PFSK-1 (cell line): ENCODE data around the gene REV3L.

Experiments used
- FOXP2 ChIP-seq: optimal IDR thresholded peaks from 2 replicates; pipeline ENCODE3; 2011; ENCODE audit warnings: borderline replicate concordance, control low read depth, inconsistent platforms; ENCODE audit not compliant: insufficient read depth; ENCODE audit errors: extremely low read length, extremely low read depth
- POLR2AphosphoS5 ChIP-seq: IDR thresholded peaks from 2 replicates; pipeline ENCODE4 v1.6.1; 2012; ENCODE audit warnings: low read depth, mild to moderate bottlenecking, control low read depth, low read length, moderate library complexity
- SIN3A ChIP-seq: IDR thresholded peaks from 2 replicates; pipeline ENCODE4 v1.6.1; 2012; ENCODE audit warnings: mild to moderate bottlenecking, low read length, moderate library complexity, borderline replicate concordance; ENCODE audit not compliant: insufficient read depth
- TAF1 ChIP-seq: IDR thresholded peaks from 2 replicates; pipeline ENCODE4 v1.6.1; 2012; ENCODE audit warnings: low read length, control low read depth, borderline replicate concordance; ENCODE audit not compliant: insufficient read depth
- TF ChIP-seq, protein P1 (sequence below), 2 experiments: IDR thresholded peaks; 2 replicates each; pipeline versions ENCODE4 v1.6.1 to v1.8.0; 2011 to 2012; ENCODE audit warnings: low read depth in 2 of 2, low read length in 2 of 2, control low read depth in 1 of 2, inconsistent platforms in 1 of 2, mild to moderate bottlenecking in 1 of 2, moderate library complexity in 1 of 2; ENCODE audit not compliant: insufficient read depth in 1 of 2

The REV3L gene

DNA sequence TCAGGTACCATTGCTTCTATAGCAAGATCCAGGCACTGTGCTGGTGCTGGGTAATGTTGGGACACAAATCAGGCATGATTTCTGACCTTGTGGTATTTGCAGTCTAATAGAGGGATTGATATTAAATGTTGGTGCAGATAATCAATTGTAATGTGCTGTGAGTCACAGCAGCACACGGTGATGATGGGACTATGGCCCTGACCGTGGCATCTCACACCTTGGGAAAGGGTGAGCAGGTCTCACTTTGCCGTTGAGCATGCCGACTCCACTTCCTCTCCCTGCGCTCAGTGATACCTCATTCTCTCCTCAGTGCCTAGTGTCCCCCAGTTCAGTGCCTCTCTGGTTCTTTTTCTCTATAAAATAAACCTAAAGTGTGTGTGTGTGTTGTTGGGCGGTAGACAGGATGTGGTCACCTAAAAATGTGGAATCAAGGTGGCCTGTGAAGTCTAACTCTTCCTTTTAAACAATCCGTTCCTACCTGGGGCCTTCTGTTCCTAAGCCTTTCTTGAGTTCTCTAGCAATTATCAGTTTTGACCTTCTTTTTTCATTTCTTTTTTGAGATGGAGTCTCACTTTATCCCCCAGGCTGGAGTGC is 188.5 kb downstream of the REV3L start:
- no peak for TF ChIP-seq SIN3A
- TF ChIP-seq, protein P1, sequence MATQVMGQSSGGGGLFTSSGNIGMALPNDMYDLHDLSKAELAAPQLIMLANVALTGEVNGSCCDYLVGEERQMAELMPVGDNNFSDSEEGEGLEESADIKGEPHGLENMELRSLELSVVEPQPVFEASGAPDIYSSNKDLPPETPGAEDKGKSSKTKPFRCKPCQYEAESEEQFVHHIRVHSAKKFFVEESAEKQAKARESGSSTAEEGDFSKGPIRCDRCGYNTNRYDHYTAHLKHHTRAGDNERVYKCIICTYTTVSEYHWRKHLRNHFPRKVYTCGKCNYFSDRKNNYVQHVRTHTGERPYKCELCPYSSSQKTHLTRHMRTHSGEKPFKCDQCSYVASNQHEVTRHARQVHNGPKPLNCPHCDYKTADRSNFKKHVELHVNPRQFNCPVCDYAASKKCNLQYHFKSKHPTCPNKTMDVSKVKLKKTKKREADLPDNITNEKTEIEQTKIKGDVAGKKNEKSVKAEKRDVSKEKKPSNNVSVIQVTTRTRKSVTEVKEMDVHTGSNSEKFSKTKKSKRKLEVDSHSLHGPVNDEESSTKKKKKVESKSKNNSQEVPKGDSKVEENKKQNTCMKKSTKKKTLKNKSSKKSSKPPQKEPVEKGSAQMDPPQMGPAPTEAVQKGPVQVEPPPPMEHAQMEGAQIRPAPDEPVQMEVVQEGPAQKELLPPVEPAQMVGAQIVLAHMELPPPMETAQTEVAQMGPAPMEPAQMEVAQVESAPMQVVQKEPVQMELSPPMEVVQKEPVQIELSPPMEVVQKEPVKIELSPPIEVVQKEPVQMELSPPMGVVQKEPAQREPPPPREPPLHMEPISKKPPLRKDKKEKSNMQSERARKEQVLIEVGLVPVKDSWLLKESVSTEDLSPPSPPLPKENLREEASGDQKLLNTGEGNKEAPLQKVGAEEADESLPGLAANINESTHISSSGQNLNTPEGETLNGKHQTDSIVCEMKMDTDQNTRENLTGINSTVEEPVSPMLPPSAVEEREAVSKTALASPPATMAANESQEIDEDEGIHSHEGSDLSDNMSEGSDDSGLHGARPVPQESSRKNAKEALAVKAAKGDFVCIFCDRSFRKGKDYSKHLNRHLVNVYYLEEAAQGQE (IDR thresholded peaks at IDR 0.05; ENCODE audit: insufficient read depth in 1 of 2, low read depth in 2 of 2, low read length in 2 of 2), result no peak
- TF ChIP-seq TAF1, result no peak
- no peak for TF ChIP-seq FOXP2
- no peak for TF ChIP-seq POLR2AphosphoS5

DNA sequence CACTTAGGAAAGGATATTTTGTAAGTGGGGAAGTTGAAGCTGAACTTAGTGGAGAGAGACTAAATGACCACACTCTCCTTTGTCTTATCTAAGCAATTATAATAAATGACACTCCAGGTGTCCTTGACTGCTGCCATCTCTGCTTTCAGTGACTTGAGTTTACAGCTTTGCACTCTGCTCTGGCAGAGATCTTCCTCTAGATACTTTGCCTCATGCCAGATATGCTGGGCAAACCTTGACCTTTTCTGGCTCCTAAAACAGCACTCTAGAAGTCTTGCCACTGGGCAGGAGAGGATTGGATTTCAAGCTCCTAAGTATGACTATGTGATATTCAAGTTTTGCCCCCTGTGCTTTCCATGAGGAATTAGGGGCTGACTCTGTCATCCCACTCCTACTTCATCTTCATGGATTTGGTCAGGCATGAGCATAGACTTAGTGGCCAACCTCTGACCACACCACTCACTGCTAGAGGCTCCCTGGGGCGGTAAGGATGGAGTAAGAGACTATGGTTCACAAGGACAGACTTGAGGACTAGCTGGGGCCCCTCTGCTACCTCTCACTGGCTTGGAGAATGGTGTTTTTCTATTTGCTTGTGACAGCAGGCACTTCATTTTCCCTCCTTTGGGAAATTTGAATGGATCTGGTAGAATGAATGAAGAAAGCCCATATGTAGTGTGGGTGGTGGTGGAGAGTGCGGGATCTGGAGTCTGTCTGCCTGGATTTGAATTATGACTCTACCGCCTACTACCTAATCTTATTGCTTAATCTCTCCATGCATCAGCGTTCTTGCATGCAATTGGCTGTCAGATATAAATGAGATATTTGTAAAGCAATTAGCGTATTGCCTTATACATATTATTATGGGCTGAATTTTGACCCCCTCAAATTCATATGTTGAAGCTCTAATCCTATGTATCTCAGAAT is 191.4 kb downstream of the REV3L start:
- TF ChIP-seq FOXP2 (no peak), SIN3A (no peak), POLR2AphosphoS5 (no peak), TAF1 (no peak)
- TF ChIP-seq, protein P1 (IDR thresholded peaks at IDR 0.05; ENCODE audit: insufficient read depth in 1 of 2, low read depth in 2 of 2, low read length in 2 of 2), result no peak

DNA sequence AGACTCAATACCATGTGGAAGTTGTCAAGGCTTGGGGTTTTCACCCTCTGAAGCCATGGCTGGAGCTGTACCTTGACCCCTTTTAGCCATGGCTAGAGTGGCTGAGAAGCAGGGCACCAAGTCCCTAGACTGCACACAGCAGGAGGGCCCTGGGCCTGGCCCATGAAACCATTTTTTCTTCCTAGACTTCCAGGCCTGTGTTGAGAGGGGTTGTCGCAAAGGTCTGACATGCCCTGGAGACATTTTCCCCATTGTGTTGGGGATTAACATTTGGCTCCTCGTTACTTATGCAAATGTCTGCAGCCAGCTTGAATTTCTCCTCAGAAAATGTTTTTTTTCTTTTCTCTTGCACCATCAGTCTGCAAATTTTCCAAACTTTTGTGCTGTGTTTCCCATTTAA is 199.3 kb downstream of the REV3L start:
- no peak for TF ChIP-seq TAF1
- TF ChIP-seq, protein P1 (IDR thresholded peaks at IDR 0.05; ENCODE audit: insufficient read depth in 1 of 2, low read depth in 2 of 2, low read length in 2 of 2), result no peak
- TF ChIP-seq POLR2AphosphoS5, result no peak
- TF ChIP-seq FOXP2, result no peak
- TF ChIP-seq SIN3A, result no peak

- no peak for TF ChIP-seq FOXP2
These were observed 200.5 kb downstream of the REV3L start for GRCh38 chr6:111282515-111282914.

DNA sequence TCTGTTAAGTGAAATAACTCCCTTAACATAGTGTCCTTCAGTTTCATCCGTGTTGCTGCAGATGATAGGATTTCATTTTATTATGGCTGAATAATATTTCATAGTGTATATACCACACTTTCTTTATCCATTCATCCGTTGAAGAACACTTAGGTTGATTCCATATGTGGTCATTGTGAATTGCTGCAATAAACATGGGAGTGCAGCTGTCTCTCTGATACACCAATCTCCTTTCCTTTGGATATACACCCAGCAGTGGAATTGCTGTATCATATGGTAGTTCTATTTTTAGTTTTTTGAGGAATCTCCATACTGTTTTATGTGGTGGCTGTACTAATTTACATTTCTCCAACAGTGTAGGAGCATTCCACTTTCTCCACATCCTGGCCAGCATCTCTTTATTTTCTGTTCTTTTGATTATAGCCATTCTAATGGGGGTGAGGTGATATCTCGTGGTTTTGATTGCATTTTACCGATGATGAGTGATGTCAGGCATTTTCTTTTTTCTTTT is 202.5 kb downstream of the REV3L start:
- TF ChIP-seq FOXP2, result no peak
- TF ChIP-seq TAF1, result no peak

GRCh38 chr6:111278731-111279130 is 204.3 kb downstream of the REV3L start:
- TF ChIP-seq TAF1, result no peak
- TF ChIP-seq POLR2AphosphoS5, result no peak

GRCh38 chr6:111277819-111278218 is 205.2 kb downstream of the REV3L start:
- TF ChIP-seq POLR2AphosphoS5, result no peak
- no peak for TF ChIP-seq SIN3A
